GM12875 (cell line): ENCODE data around the gene RERE.

Experiments
- H3K4me3 ChIP-seq: one replicate; pipeline ENCODE4 v1.5.1; 2011; ENCODE audit warnings: low read depth, low read length, control low read depth
- TF ChIP-seq, protein P1 (sequence below): IDR thresholded peaks from 2 replicates; pipeline ENCODE4 v1.5.1; 2011; ENCODE audit warnings: low read depth, mild to moderate bottlenecking, control low read depth, inconsistent platforms, low read length, moderate library complexity, borderline replicate concordance; ENCODE audit not compliant: insufficient read depth

RERE gene

DNA sequence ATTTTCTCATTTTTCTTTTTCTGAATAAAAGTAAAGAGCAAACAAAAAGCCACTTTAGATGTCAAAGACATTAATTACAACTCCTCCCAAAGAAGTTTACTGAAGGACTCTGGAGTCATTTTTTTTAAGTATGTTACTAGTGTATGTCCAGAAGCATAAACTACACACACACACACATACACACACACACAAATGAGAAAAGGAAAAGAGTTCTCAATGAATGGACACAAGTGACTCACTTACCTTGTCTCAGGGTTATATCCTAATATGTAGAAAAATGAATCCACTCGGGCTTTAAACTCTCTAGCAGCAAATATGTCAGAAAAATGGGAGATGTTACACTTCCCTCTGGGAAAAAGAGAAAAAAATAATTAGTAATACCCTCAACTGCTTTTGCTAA is 276.5 kb downstream of the RERE start:
- TF ChIP-seq, protein P1, sequence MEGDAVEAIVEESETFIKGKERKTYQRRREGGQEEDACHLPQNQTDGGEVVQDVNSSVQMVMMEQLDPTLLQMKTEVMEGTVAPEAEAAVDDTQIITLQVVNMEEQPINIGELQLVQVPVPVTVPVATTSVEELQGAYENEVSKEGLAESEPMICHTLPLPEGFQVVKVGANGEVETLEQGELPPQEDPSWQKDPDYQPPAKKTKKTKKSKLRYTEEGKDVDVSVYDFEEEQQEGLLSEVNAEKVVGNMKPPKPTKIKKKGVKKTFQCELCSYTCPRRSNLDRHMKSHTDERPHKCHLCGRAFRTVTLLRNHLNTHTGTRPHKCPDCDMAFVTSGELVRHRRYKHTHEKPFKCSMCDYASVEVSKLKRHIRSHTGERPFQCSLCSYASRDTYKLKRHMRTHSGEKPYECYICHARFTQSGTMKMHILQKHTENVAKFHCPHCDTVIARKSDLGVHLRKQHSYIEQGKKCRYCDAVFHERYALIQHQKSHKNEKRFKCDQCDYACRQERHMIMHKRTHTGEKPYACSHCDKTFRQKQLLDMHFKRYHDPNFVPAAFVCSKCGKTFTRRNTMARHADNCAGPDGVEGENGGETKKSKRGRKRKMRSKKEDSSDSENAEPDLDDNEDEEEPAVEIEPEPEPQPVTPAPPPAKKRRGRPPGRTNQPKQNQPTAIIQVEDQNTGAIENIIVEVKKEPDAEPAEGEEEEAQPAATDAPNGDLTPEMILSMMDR, result no peak

DNA sequence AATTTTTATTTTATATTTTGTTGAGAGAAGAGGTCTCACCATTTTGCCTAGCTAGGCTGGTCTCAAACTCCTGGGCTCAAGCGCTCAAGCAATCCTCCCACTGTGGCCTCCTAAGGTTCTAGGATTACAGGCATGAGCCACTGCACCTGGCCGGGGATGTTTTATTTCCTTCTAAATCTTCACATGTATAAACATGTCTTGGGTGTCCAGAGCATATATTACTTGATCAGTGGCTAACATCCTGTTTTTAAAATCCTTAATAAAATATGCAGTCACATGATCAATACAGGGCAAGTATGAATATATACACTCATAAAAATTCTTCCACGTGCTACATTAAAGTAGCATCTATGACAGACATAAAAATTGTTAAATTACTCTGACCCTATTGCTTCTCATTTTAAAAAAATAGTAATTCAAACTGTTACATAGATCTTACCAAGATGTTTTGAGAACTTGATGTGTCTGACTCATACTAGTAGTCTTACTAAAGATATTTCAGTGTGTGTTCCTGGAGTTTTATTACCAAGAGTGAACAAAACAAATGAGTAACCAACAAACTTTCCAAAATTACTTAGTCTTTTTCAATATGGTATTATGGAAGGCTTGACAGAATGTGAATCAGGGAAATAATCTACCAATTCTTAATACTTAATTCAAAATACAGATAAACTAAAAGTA is 277.0 kb downstream of the RERE start:
- no peak overlapping the region for H3K4me3 ChIP-seq
- TF ChIP-seq, protein P1, result no peak

More for the DNA sequence above, 276.5 kb downstream of the RERE start:
- H3K4me3 ChIP-seq, result no peak overlapping the region

DNA sequence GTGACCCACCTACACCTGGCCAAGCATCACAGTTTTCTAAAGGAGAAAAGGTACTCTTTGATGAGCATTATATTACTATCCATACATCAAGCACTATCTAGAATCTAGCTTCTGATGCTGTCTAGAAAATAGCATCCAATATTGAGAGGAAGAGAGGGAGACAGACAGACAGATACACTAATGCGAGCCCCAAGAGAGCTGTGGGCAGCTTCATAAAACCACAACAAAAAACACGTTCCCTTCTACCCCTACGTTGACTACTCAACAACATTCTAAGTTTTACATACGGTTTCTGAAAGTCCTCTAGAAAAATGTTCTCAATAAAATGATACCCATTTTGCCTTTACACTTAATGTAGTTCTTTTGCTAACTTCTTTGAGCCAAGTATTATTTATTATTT is 277.8 kb downstream of the RERE start:
- TF ChIP-seq, protein P1, result no peak
- no peak overlapping the region for H3K4me3 ChIP-seq

DNA sequence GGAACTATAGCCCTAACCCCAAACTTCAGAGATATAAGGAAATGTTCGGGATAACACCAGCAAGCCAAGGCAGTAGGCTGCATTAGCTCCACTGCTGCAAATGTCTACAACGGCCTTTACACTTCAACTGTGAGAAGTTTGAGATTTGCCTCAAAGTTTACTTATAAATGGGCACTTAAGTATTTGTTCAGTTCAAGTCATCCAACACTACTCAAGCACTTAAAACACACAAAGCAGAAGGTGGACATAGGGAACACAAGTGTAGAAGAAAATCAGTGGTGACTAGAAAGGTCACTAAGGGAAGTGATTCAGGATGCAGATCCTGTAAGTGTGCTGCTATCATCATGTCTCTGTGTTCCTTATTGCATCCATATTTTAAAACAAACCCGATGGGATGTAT is 278.9 kb downstream of the RERE start:
- TF ChIP-seq, protein P1, result no peak
- H3K4me3 ChIP-seq, result no peak overlapping the region

DNA sequence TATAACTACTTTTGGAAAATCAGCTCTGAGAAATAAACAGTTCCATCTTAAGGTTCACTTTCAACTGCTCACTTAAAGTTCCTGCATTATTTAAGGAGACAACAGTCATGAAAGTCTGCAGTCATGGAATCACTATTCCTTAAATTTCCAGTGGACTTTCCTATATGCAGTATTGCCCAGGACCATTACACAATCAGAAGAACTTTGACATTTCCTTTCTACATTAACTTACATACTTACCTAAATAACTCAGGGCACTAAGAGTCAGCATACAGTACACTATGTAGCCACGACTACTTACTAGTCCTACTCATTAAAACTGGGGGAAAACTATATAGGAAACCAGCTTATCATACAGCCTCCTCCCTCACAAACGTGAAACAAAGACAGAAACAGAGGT is 279.4 kb downstream of the RERE start:
- TF ChIP-seq, protein P1, result no peak
- no peak overlapping the region for H3K4me3 ChIP-seq

DNA sequence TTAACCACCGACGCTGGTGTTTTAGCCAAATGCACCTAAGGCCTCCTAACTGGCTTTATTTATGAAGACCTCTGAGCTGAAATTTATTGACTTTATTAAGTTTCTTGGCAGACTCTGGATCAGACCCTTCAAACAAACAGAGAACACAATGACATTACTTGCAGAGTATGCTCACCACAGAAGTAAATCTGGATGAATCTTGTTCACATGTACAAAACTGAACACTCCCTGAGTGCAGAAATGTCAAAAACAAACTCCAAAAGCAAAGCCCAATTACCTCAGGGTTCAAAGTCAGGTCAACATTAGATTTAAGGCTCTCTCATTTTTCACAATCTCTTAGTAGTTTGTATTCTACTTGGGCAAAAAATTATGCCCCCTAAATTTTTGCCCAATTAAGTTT is 280.9 kb downstream of the RERE start:
- H3K4me3 ChIP-seq, result no peak overlapping the region
- TF ChIP-seq, protein P1, result no peak

DNA sequence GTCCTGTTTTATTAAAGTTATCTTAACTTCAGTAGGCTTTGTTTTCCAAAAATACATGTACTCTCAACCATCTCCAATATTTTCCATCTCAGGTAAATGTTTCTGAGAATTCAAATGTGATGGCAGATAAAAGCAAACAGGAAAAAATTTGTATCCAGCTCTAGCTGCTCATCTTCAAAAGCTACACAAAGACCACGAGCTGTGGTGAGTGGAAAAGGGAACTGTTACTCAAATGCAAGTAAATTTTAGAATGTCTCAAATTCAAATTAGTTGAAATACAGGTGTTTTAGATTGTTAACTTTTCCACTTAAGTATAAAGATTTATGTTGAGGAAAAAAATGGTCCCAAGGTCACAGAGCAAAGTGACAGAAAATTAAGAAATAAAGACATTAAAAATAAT is 283.5 kb downstream of the RERE start:
- no peak overlapping the region for H3K4me3 ChIP-seq
- TF ChIP-seq, protein P1, result no peak
